Endothelial cell of umbilical vein (primary cell): ENCODE data around the gene WDR45. TPM values are rescaled to one million over a fixed set of nuclear protein-coding genes. Genes with fewer than 3 reads are reported as not detected.

Source experiments
- BruUV-seq: library from RNA; stranded (reverse); fragments of 400-500 nt; replicated peaks from 2 replicates; lab custom pipeline; 2021; lab: Mats Ljungman, UMichigan
- CTCF ChIA-PET: fragments of 300-600, 350-600 bp; sonication (Branson Sonifier 250); formaldehyde crosslinking; loops from one replicate; lab custom pipeline; 2021; ENCODE audit warnings: antibody characterized with exemption, inconsistent platforms; lab: Charles Lee
- POLR2A ChIA-PET: fragments of 300-600, 350-600 bp; sonication (Branson Sonifier 250); formaldehyde crosslinking; loops from one replicate; lab custom pipeline; 2021; ENCODE audit warnings: antibody characterized with exemption, inconsistent platforms; lab: Charles Lee
- DNase-seq: peaks from one replicate; pipeline ENCODE4 v3.0.0-alpha.2; 2011; ENCODE audit warnings: low read depth, low spot score
- FAIRE-seq: peaks from 2 replicates; lab custom pipeline; 2011; peaks lifted over from hg19 to GRCh38; lab: Jason Lieb, UNC
- H2AFZ ChIP-seq: 2 replicates; pipeline ENCODE4 v1.6.0; 2012; ENCODE audit warnings: low read depth, low read length, control low read depth, inconsistent platforms
- H3K27ac ChIP-seq: 2 replicates; pipeline ENCODE4 v1.5.1; 2011; ENCODE audit warnings: low read depth, mild to moderate bottlenecking, control low read depth, low read length, moderate library complexity; ENCODE audit not compliant: insufficient read depth
- H3K27me3 ChIP-seq, 2 experiments: 2 replicates each; pipeline versions ENCODE4 v1.6.0 to v1.6.1; 2011; ENCODE audit warnings: low read length in 2 of 2, mixed read lengths in 1 of 2; ENCODE audit not compliant: control insufficient read depth in 2 of 2, insufficient read depth in 2 of 2
- H3K36me3 ChIP-seq, 2 experiments: 2 replicates in 1 of 2; 3 replicates in 1 of 2; pipeline ENCODE4 v1.5.1; 2011; ENCODE audit warnings: low read length in 2 of 2, mild to moderate bottlenecking in 1 of 2, moderate library complexity in 1 of 2; ENCODE audit not compliant: control insufficient read depth in 2 of 2, insufficient read depth in 2 of 2; ENCODE audit errors: extremely low read depth in 1 of 2
- H3K4me1 ChIP-seq: 3 replicates; pipeline ENCODE4 v1.5.1; 2011; ENCODE audit warnings: mild to moderate bottlenecking, low read length; ENCODE audit not compliant: control insufficient read depth, insufficient read depth; ENCODE audit errors: extremely low read depth
- H3K4me2 ChIP-seq: 2 replicates; pipeline ENCODE4 v1.6.1; 2011; ENCODE audit warnings: low read length, control low read depth, mixed read lengths; ENCODE audit not compliant: insufficient read depth
- H3K4me3 ChIP-seq, 3 experiments: fragments of 200-600 bp in 1 of 3; sonication (generic), shearing (Covaris generic) in 1 of 3; replicated peaks in 1 of 3; 2 replicates each; pipeline ENCODE4 v1.5.1; 2011 to 2016; ENCODE audit warnings: control low read depth in 3 of 3, low read length in 3 of 3, mild to moderate bottlenecking in 2 of 3, inconsistent platforms in 1 of 3, low read depth in 1 of 3, moderate library complexity in 1 of 3; ENCODE audit not compliant: insufficient read depth in 1 of 3
- H3K79me2 ChIP-seq: 2 replicates; pipeline ENCODE4 v1.6.0; 2012; ENCODE audit warnings: low read length, inconsistent platforms; ENCODE audit not compliant: control insufficient read depth, insufficient read depth
- H3K9ac ChIP-seq: replicated peaks from 2 replicates; pipeline ENCODE3; 2011; ENCODE audit warnings: low read length, control low read depth; ENCODE audit not compliant: insufficient read depth; ENCODE audit errors: extremely low read depth
- H3K9me1 ChIP-seq: replicated peaks from 3 replicates; pipeline ENCODE4 v1.6.0; 2011; ENCODE audit warnings: mild to moderate bottlenecking, low read length; ENCODE audit not compliant: control insufficient read depth, insufficient read depth; ENCODE audit errors: extremely low read depth
- H3K9me3 ChIP-seq: replicated peaks from 2 replicates; pipeline ENCODE4 v1.5.1; 2012; ENCODE audit warnings: low read length, inconsistent platforms; ENCODE audit not compliant: control insufficient read depth, insufficient read depth
- H4K20me1 ChIP-seq: replicated peaks from 2 replicates; pipeline ENCODE3; 2011; ENCODE audit warnings: mild to moderate bottlenecking, low read length; ENCODE audit not compliant: control insufficient read depth, insufficient read depth; ENCODE audit errors: extremely low read depth
- CTCF ChIP-seq, 2 donors: IDR thresholded peaks; 1 replicate in 1 of 2; 2 replicates in 1 of 2; pipeline ENCODE4 v1.5.1; 2011; ENCODE audit warnings: low read length in 2 of 2, mild to moderate bottlenecking in 2 of 2, moderate library complexity in 2 of 2, control low read depth in 1 of 2, inconsistent platforms in 1 of 2, low read depth in 1 of 2; ENCODE audit not compliant: insufficient read depth in 1 of 2; ENCODE audit errors: extremely low read depth in 1 of 2
- EZH2 ChIP-seq: IDR thresholded peaks from 2 replicates; pipeline ENCODE4 v1.6.1; 2012; ENCODE audit warnings: borderline replicate concordance, low read depth, mild to moderate bottlenecking, moderate library complexity, low read length, inconsistent platforms; ENCODE audit not compliant: severe bottlenecking
- FOS ChIP-seq: IDR thresholded peaks from 2 replicates; pipeline ENCODE4 v1.6.1; 2011; ENCODE audit warnings: mild to moderate bottlenecking, low read length, moderate library complexity, borderline replicate concordance; ENCODE audit not compliant: insufficient read depth
- GATA2 ChIP-seq: IDR thresholded peaks from 2 replicates; pipeline ENCODE4 v1.7.0; 2011; ENCODE audit warnings: low read depth, mild to moderate bottlenecking, moderate library complexity, mixed read lengths, low read length; ENCODE audit not compliant: insufficient read length, insufficient read depth
- JUN ChIP-seq: IDR thresholded peaks from 2 replicates; pipeline ENCODE4 v1.6.1; 2011; ENCODE audit warnings: borderline replicate concordance, low read depth; ENCODE audit not compliant: insufficient read length, insufficient read depth
- MAX ChIP-seq: IDR thresholded peaks from 2 replicates; pipeline ENCODE4 v1.6.1; 2011; ENCODE audit not compliant: insufficient read depth, insufficient read length
- MYC ChIP-seq: IDR thresholded peaks from one replicate; pipeline ENCODE4 v1.6.1; 2011; ENCODE audit warnings: mild to moderate bottlenecking, low read depth, low read length
- POLR2A ChIP-seq: IDR thresholded peaks from 2 replicates; pipeline ENCODE4 v1.6.1; 2012; ENCODE audit warnings: low read depth, mild to moderate bottlenecking, control low read depth, low read length
- POLR2AphosphoS5 ChIP-seq: IDR thresholded peaks from 2 replicates; pipeline ENCODE4 v1.6.1; 2012; ENCODE audit warnings: low read depth, mild to moderate bottlenecking, control low read depth, low read length, moderate library complexity; ENCODE audit not compliant: insufficient read depth
- dilution Hi-C: fragments of 300-500 bp; cut with MboI; formaldehyde crosslinking; loops from one replicate; pipeline ENCODE4 v1.15.0; 2019; ENCODE audit warnings: low sequenced_read_pairs; ENCODE audit not compliant: extremely low pct_ligation_motif_present
- intact Hi-C: fragments of 100-400 bp; cut with micrococcal nuclease; formaldehyde crosslinking; loops from one replicate; pipeline ENCODE4 v1.10.0; 2022
- polyA plus RNA-seq, 4 experiments: library from polyadenylated mRNA; depleted of rRNA in 3 of 4; stranded (reverse) in 3 of 4; unstranded in 1 of 4; fragments of >200 nt; gene quantifications; 2 replicates each; pipeline versions ENCODE4 v1.2.1 to v1.2.3, GENCODE V29; 2011 to 2012; ENCODE audit warnings: missing spikeins in 1 of 4
- total RNA-seq: library from RNA; stranded (reverse); gene quantifications from 2 replicates; pipeline ENCODE4 v1.2.3, GENCODE V29; 2021

The WDR45 gene
- total and polyA plus RNA-seq, 2 donors (not counting 3 experiments of a cell fraction or from before 2014, with no cell fraction given): 32.2 to 70.4 TPM

GRCh38 chrX:49064303-49064702, 15.4 kb downstream of the WDR45 start:
- H3K9me3 ChIP-seq: no peaks in the 10 kb centered on the region
- H2AFZ ChIP-seq: no peak overlapping the region
- H3K4me3 ChIP-seq: no peak overlapping the region
- CTCF ChIA-PET: no interaction called here
- no TSS peak for BruUV-seq
- no peak overlapping the region for H3K27ac ChIP-seq
- TF ChIP-seq JUN (no peak), GATA2 (no peak), MAX (no peak), CTCF (IDR thresholded peaks at IDR 0.05; ENCODE audit: extremely low read depth in 1 of 2, insufficient read depth in 1 of 2, low read depth in 1 of 2, low read length in 2 of 2) (no peak), MYC (no peak), EZH2 (no peak), POLR2A (no peak), FOS (no peak), POLR2AphosphoS5 (no peak)
- H3K4me1 ChIP-seq: peaks cover 7% of the 10 kb centered on the region
- DNase-seq (no peak), FAIRE-seq (no peak)
- dilution Hi-C loops (no loop called here), intact Hi-C loops (no loop called here)
- no peaks in the 10 kb centered on the region for H3K9me1 ChIP-seq
- H3K79me2 ChIP-seq: no peaks in the 10 kb centered on the region
- no peaks in the 10 kb centered on the region for H3K27me3 ChIP-seq
- H3K4me2 ChIP-seq: no peak overlapping the region
- peaks cover 0 to 2% of the 10 kb centered on the region in 2 experiments for H3K36me3 ChIP-seq
- POLR2A ChIA-PET: no interaction called here
- no peak overlapping the region for H3K9ac ChIP-seq
- no peaks in the 10 kb centered on the region for H4K20me1 ChIP-seq
